Stimulated activated CD4-positive, alpha-beta T cell treated with anti-CD3 and anti-CD28 coated beads, Interleukin-1b, Interleukin-23, amount 100 ng/mL, for 4 hours (primary cell): ENCODE results near the gene DSC2.

Source experiments
- DNase-seq, 2 donors: peaks; one replicate each; pipeline ENCODE4 v3.0.0-alpha.2; 2020; ENCODE audit warnings: low read depth in 2 of 2

The DSC2 gene

DNA sequence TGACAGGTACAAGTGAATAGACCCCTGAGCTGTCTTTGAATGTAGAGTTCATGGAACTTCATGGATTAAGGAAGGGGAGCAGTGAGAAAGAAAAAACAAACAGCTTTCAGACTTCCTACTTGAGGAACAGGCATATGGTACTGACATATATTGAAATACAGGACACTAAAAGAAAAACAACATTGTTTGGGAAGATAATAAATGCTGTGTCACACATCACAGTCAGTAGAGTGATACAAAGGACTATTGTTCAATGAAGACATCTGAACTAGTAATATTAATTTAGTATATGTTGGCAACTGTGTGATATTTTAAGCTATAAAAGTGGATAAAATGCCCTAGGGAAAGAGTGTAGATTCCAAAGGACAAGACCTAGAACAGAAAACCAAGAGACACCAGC lies 3.3 kb downstream of the DSC2 start:
- DNase-seq, result no peak

DNA sequence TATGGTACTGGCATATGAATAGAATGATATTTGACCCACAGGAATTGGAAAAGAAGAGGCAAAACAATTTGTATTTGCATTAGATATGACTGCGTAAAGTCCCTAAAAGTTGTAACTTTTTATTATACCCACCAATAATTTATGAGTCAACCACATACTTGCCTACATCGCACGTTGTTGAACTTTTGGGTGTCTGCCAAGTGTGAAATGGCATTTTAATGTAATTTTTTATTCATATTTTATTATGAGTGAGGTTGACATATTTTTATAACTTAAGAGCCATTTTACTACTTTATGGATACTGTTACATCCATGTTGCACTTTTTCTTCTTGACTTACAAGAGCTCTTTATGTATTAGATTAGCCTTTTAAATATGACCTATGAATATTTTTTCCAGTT lies 4.6 kb downstream of the DSC2 start:
- no peak for DNase-seq

DNA sequence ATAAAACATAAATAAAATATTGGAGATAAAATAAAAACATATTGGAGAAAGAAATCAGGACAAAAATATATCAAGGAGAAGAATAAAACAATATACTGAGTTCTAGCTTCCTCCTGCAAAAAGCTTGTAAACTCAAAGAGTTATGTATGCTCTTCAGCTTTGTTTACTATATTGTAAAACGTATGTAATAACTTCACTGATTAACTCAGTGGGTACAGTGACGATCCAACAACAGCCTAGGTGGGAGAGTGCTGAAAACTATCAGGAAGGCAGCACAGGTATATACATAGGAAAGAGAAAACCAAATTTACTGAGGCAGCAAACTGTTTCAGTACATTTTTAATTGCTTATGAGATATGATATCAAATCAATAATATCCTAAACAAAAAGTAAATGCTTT lies 8.3 kb downstream of the DSC2 start:
- DNase-seq, result no peak

GRCh38 chr18:31093294-31093693 lies 8.9 kb downstream of the DSC2 start:
- no peak for DNase-seq

GRCh38 chr18:31091350-31091749 lies 10.9 kb downstream of the DSC2 start:
- no peak for DNase-seq

- no peak for DNase-seq
These were observed 13.7 kb downstream of the DSC2 start for GRCh38 chr18:31088532-31088931.

DNA sequence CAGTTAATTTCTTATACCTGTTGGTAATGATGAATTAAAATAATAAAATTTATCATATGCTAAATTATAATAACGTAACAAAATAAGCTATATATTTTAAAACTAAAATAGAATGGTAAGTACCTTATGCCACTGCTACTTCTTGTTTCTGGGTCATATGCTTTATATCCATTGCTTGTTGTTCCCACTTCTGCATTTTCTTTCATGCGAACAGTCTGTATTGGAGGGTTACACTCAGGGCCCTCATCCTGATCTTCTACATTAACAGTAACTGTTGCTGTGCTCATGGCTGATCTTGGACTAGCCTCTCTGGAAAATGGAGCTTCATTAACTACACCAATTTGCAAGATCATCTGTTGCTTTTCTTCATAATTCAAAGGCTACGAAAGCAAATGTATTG lies 22.2 kb downstream of the DSC2 start:
- no peak for DNase-seq

DNA sequence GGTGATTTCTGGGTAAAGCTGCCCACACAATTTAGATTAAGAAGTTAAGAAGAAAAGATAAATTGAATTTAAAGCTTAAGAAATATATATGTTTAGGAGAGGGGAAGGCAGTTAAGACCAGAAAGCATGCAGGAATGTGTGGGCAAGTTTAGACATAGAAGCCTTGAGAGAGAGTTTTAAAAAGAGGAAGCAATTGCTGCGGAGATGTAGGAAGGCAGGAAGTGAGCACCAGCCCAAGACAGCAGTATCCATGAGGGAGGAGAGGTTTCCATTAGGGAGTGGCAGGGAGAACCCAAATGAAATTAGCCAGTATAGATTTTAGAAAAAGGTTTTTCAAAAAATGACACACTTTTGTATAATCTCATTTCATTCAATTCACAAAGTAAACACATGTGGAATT lies 24.3 kb downstream of the DSC2 start:
- DNase-seq, result no peak

GRCh38 chr18:31072175-31072574 lies 30.0 kb downstream of the DSC2 start:
- no peak for DNase-seq

GRCh38 chr18:31070206-31070605 lies 32.0 kb downstream of the DSC2 start:
- no peak for DNase-seq

GRCh38 chr18:31066266-31066665 lies 36.0 kb downstream of the DSC2 start:
- DNase-seq, result no peak

DNA sequence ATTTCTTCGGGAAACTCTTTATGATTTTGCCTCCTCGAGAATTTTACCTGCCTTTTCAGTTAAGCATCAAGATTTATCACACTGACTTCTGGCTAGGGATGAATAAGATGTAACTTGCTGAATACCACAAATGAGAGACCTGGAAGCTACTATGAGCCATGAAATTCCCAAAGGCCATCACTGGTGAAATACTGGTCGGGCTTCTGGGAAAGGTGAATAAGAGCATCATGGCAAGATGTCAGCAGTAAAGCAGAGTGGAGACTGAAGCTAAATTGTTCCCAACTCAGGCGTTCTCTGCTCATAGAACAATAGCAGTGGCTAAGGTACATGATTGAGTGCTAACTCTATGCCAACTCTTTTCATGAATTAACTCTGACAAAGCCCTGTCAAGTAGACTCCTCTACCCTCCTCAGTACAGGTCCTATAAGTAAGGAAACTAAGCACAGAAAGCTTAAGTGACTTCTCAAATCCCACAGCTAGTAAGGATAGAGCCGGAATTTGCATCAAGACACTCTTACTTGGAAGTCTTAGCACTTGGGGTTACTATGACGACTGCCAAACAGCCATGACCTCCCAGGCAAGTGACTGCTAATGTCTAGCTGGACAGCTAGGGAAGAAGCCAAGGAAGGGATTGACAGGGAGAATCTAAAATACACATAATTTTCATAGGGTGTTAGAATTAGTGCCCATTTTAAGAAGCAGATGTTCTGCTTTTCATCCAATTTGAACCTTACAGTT lies 37.0 kb downstream of the DSC2 start:
- DNase-seq, result no peak

DNA sequence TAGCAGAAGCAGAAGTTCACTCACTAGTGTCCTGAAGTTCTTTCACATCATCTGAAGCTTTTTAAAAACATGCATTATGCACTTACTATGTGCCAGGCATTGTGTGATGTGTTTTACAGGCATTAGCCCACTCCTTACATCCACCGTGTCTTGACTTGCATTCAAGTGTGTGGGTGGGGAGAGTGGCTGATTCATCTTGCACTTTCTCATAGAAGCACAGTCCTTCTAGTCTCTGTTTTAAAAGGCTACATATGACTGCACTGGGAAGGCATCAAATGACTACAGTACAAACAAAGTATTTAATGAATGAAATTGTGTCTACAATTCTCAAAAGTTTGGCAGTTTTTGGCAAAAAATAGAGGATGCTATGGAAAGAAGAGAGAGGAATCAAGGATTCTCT lies 38.1 kb downstream of the DSC2 start:
- no peak for DNase-seq

GRCh38 chr18:31061945-31062344 lies 40.3 kb downstream of the DSC2 start:
- DNase-seq, result no peak

GRCh38 chr18:31058897-31059296 lies 43.3 kb downstream of the DSC2 start:
- DNase-seq, result no peak

DNA sequence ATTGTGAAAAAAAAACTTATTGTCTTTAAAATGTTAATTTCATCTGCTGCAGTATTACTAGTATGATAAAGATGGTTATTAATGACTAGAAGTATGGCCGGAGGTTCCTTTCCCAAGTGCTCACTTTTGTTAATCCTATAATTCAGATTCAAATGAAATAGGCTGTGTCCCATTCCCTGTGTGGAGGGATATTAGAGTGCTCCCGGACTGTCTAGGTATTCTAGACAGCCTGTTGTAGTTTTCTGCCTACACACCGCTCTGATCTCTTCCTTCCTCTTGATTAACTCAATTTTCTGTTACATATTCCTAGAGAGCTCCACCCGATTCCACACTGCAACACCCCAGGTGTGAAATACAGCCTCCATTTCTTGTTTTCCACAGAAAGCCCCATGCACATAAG lies 44.3 kb downstream of the DSC2 start:
- no peak for DNase-seq

GRCh38 chr18:31057051-31057450 lies 45.2 kb downstream of the DSC2 start:
- DNase-seq, result no peak

DNA sequence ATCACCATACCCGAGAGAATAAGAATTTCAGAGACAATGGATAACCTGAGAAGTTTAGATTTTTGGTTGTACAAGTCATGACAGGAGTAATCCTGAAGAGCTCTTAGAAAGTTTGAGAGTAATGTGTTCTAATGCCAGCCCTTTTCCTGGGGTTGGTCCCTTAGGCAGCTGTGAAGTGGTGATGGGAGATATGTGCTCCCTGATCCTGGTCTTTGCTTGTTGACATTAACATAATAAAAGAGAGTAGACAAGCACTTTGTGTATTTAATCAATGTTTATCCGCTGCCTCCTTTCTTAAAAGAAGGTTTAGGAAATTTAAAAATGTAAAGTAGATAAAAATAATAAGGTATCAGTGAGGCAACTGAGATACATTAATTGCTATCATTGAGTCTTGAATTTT lies 45.9 kb downstream of the DSC2 start:
- DNase-seq, result no peak

DNA sequence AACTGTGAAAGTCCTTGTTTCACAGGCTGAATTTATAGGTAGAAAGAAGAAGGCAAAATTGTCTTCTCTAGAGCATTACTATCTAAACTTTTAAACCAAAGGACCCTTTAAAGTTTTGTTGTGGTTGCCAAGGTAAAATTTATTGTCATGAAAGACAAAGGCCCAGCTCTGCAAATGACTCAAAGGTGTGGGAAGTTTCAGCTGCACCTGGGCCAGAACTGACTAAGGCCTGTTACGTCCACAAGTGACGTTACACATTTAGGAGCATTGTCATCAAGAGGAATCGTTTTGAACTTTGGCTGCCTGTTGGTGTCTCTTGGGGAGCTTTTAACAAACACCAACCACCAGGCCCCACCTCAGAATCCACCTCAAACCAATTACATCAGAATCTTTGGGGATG lies 51.6 kb downstream of the DSC2 start:
- no peak for DNase-seq

DNA sequence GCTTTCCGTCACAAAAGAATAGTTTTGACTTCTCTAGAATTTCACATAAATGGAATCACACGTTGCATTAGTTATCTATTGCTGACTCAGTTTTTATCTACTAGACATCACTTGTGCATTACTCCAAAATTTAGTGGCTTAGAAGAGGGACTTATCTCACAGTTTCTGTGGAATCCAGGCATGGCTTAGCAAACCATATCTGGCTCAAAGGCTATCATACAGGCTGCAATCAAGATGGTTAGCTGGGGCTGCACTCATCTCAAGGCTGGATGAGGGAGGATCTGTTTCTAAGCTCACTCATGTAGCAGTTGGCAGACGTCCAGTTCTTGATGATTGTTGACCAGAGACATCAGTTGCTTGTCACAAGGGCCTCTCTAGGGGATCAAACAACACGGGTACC lies 53.0 kb downstream of the DSC2 start:
- no peak for DNase-seq

- no peak for DNase-seq
These were observed 54.0 kb downstream of the DSC2 start for GRCh38 chr18:31048216-31048615.

DNA sequence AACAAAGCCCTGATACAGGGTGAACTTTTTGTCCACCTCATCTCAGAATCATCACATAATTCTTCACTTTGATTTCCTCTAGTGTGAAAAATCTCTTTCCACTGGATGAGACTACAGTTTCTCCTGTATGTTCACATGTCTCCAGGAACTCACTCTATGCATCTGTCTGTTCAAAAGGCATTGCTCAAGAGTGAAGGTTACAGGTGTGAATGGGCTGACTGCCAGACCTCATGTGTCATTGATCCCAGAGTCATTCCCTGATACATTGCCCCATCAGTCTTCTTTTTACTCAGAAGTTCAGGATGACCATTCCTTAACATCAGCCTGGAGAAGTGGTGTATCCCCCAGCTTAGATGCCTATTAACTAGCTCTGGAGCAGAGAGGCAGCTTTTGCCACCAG lies 55.3 kb downstream of the DSC2 start:
- no peak for DNase-seq

- no peak for DNase-seq
These were observed 56.6 kb downstream of the DSC2 start for GRCh38 chr18:31045599-31045998.

GRCh38 chr18:31044926-31045325 lies 57.3 kb downstream of the DSC2 start:
- no peak for DNase-seq
